GM12878 (cell line): Measurements from ENCODE around the gene AOPEP. TPM values are rescaled to one million over a fixed set of nuclear protein-coding genes. Genes with fewer than 3 reads are reported as not detected.

Experiments used
- ATAC-seq: fragments of 200-7000 bp; cut with Tn5 transposase; 3 replicates; pipeline ENCODE4 v1.9.1; 2020; ENCODE audit warnings: mild to moderate bottlenecking, moderate library complexity
- BruUV-seq: library from RNA; stranded (reverse); fragments of 400-500 nt; replicated peaks from 2 replicates; lab custom pipeline; 2021; lab: Mats Ljungman, UMichigan
- CTCF ChIA-PET: fragments of 300-600 bp; sonication (Branson Sonifier 250); formaldehyde crosslinking; extraction: SDS; loops from one replicate; lab custom pipeline; 2021; ENCODE audit warnings: inconsistent platforms; lab: Yijun Ruan, JAX
- POLR2A ChIA-PET: fragments of 350-600 bp; formaldehyde crosslinking; extraction: SDS; loops from one replicate; lab custom pipeline; 2021; ENCODE audit warnings: inconsistent platforms; lab: Charles Lee
- RAD21 ChIA-PET: fragments of 300-600 bp; sonication (Branson Sonifier 250); formaldehyde crosslinking; loops from one replicate; lab custom pipeline; 2023; ENCODE audit warnings: antibody characterized with exemption; ENCODE audit not compliant: unreplicated experiment; lab: Charles Lee
- SMC1A ChIA-PET: fragments of 300-600 bp; sonication (Branson Sonifier 250); formaldehyde crosslinking; loops from one replicate; lab custom pipeline; 2023; ENCODE audit not compliant: unreplicated experiment, uncharacterized antibody; lab: Charles Lee
- DNase-seq: peaks from one replicate; pipeline ENCODE4 v3.0.0-alpha.2; 2011; ENCODE audit warnings: low read depth, low spot score
- FAIRE-seq: peaks from 3 replicates; lab custom pipeline; 2011; peaks lifted over from hg19 to GRCh38; lab: Jason Lieb, UNC
- H2AFZ ChIP-seq: 2 replicates; pipeline ENCODE4 v1.6.0; 2011; ENCODE audit warnings: low read depth, low read length, control low read depth; ENCODE audit not compliant: control insufficient read depth
- H3K27ac ChIP-seq: 2 replicates; pipeline ENCODE4 v1.5.1; 2011; ENCODE audit warnings: control low read depth; ENCODE audit not compliant: control insufficient read depth, insufficient read depth
- H3K27me3 ChIP-seq, 2 experiments: replicated peaks in 1 of 2; 2 replicates each; pipeline versions ENCODE4 v1.6.0 to v1.6.1; 2011; ENCODE audit warnings: low read length in 1 of 2; ENCODE audit not compliant: control insufficient read depth in 2 of 2, insufficient read depth in 2 of 2
- H3K36me3 ChIP-seq, 2 experiments: 2 replicates each; pipeline ENCODE4 v1.5.1; 2011; ENCODE audit warnings: low read length in 1 of 2; ENCODE audit not compliant: control insufficient read depth in 2 of 2, insufficient read depth in 2 of 2
- H3K4me1 ChIP-seq: 2 replicates; pipeline ENCODE4 v1.6.1; 2011; ENCODE audit warnings: mild to moderate bottlenecking, low read length, moderate library complexity, mixed read lengths; ENCODE audit not compliant: control insufficient read depth, insufficient read depth
- H3K4me2 ChIP-seq: 2 replicates; pipeline ENCODE4 v1.6.0; 2011; ENCODE audit warnings: control low read depth; ENCODE audit not compliant: control insufficient read depth, insufficient read depth
- H3K4me3 ChIP-seq: fragments of 200-600 bp; sonication (generic); 2 replicates; pipeline ENCODE4 v1.5.1; 2016
- H3K79me2 ChIP-seq: 2 replicates; pipeline ENCODE4 v1.6.0; 2011; ENCODE audit warnings: low read length; ENCODE audit not compliant: control insufficient read depth, insufficient read depth
- H3K9ac ChIP-seq: 2 replicates; pipeline ENCODE4 v1.8.0; 2011; ENCODE audit warnings: low read length, control low read depth, mixed read lengths; ENCODE audit not compliant: control insufficient read depth, insufficient read depth
- H3K9me3 ChIP-seq: replicated peaks from 3 replicates; pipeline ENCODE4 v1.5.1; 2011; ENCODE audit warnings: mild to moderate bottlenecking, low read length; ENCODE audit not compliant: control insufficient read depth, insufficient read depth
- H4K20me1 ChIP-seq: 2 replicates; pipeline ENCODE4 v1.6.0; 2011; ENCODE audit not compliant: control insufficient read depth, insufficient read depth
- ATF7 ChIP-seq: fragments of 450-650 bp; IDR thresholded peaks from 2 replicates; pipeline ENCODE4 v1.6.1; 2016; ENCODE audit warnings: low read depth, mild to moderate bottlenecking
- CBFB ChIP-seq: IDR thresholded peaks from 2 replicates; pipeline ENCODE4 v1.6.1; 2016; ENCODE audit warnings: antibody characterized with exemption, low read depth
- CBX3 ChIP-seq: fragments of 200-600 bp; sonication (generic); IDR thresholded peaks from 2 replicates; pipeline ENCODE4 v1.6.1; 2016; ENCODE audit warnings: low read depth, borderline replicate concordance
- POLR2AphosphoS5 ChIP-seq: IDR thresholded peaks from 2 replicates; pipeline ENCODE4 v1.6.1; 2011; ENCODE audit warnings: mild to moderate bottlenecking, low read length, inconsistent platforms
- SKIL ChIP-seq: fragments of 450-650 bp; IDR thresholded peaks from 2 replicates; pipeline ENCODE4 v1.6.1; 2017; ENCODE audit warnings: mild to moderate bottlenecking, low read depth, inconsistent platforms; ENCODE audit not compliant: poor library complexity, severe bottlenecking
- STAT1 ChIP-seq: fragments of 450-650 bp; conservative IDR thresholded peaks from 2 replicates; pipeline ENCODE4 v1.6.1; 2014; ENCODE audit warnings: antibody characterized with exemption, mild to moderate bottlenecking
- TARDBP ChIP-seq: IDR thresholded peaks from 2 replicates; pipeline ENCODE4 v1.6.1; 2016; ENCODE audit warnings: borderline replicate concordance
- USF1 ChIP-seq: IDR thresholded peaks from 2 replicates; pipeline ENCODE4 v1.6.1; 2011; ENCODE audit warnings: borderline replicate concordance, low read depth, mild to moderate bottlenecking, moderate library complexity, mixed read lengths, low read length; ENCODE audit not compliant: insufficient read depth; ENCODE audit errors: extremely low read length
- YY1 ChIP-seq: IDR thresholded peaks from 2 replicates; pipeline ENCODE4 v1.6.1; 2011; ENCODE audit warnings: low read depth, mild to moderate bottlenecking, low read length
- WGBS: methylation state at CpG from one replicate; pipeline ENCODE4 v1.1.6; 2016; ENCODE audit warnings: low lambda C conversion rate; ENCODE audit not compliant: insufficient replicate concordance, insufficient coverage; ENCODE audit errors: missing lambda C conversion rate; 5-methylcytosine and 5-hydroxymethylcytosine counted together
- in situ Hi-C: fragments of 300-500 bp; cut with MboI; formaldehyde crosslinking; loops from 9 replicates; pipeline ENCODE4 v1.14.3; 2018; ENCODE audit warnings: mixed read lengths
- intact Hi-C: fragments of 100-400 bp; cut with micrococcal nuclease; formaldehyde crosslinking; loops from one replicate; pipeline ENCODE4 v1.14.2; 2022; ENCODE audit not compliant: unreplicated experiment
- polyA plus RNA-seq, 11 experiments: library from polyadenylated mRNA; depleted of rRNA in 4 of 11; unstranded in 6 of 11; stranded (reverse) in 5 of 11; fragments of >200 nt; fragmentation: Nextera tagmentation in 4 of 11; fragmentation: Illumina TruSeq in 1 of 11; extraction: Ambion mirVana in 4 of 11; extraction: Trizol in 1 of 11; gene quantifications; 1 replicate in 1 of 11; 2 replicates in 10 of 11; pipeline versions ENCODE4 v1.2.1 to v1.2.3, GENCODE V29; 2011 to 2016; ENCODE audit warnings: inconsistent platforms in 2 of 11, missing spikeins in 2 of 11, low read depth in 1 of 11
- total RNA-seq, 4 experiments: library from RNA; depleted of rRNA in 3 of 4; stranded (reverse); fragments of >200 nt in 3 of 4; fragmentation: Illumina TruSeq in 1 of 4; extraction: Trizol in 1 of 4; gene quantifications; 2 replicates each; pipeline versions ENCODE4 v1.2.1 to v1.2.3, GENCODE V29; 2013 to 2021

The AOPEP gene
- total and polyA plus RNA-seq, 10 of the 15 experiments (the other 5 are each of a cell fraction or from before 2014, with no cell fraction given): 2.3 to 16.9 (median 10.1) TPM

DNA sequence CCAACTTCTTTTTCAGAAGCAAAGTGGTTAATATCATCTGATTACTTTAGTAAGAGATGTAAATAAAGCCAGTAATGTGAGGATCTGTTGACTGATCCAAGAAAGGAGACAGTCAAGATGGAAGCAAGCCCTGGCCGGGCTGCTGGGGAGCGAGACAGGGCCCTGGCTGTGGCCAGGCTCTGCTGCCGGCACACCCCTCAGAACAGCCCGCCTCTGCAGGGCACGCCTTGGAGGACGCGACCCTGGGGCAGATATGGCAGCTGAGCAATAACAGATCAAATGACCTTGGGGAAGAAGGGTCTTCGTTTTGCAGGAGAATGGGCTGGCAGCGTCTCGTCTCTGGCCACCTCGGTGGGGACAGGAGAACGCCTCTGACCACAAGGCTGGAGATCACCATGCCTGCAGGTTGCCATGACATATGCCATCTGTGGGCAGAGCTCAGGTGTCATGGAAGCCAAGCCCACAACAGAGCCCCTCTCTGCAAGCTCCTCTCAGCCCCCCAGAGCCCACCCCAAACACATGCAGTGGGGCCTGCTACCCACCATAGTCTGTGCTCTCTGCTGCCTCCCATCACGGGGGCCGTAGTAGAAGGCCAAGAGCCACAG, 384.5 kb downstream of the AOPEP start (continued):
- TF ChIP-seq POLR2AphosphoS5: no peak
- no peak for TF ChIP-seq USF1
- TF ChIP-seq CBX3: no peak
- no peak for TF ChIP-seq YY1
- TF ChIP-seq, all 136 proteins: peak for 0

DNA sequence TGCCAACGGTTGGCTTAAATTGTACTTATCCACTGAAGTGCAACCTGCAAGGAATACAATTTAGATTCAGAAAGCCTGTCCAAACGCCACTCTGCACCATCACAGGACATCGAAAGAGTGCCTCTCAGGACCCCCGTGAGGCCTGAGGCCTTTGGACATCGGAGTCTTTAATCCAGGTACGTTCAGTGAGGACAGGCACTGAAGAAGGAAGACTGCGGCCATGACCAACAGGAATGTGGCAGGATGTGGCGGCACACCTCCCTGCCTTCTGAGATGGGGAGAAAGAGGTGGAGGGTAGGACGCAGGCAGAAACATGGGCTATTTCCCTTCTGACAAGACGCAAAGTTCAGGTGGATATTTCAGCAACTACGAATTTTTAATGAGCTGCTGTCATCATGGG, 385.2 kb downstream of the AOPEP start:
- no peak overlapping the region for H3K4me2 ChIP-seq
- no peaks in the 10 kb centered on the region for H3K9me3 ChIP-seq
- no peaks in the 10 kb centered on the region; the same call in 1 of the 2 replicates for H4K20me1 ChIP-seq
- no peaks in the 10 kb centered on the region; a peak in 1 of 4 replicates for H3K36me3 ChIP-seq
- no peak overlapping the region for H3K4me3 ChIP-seq
- CTCF ChIA-PET: interaction anchor here (1.7 kb wide), 1 partner anchor 15 kb away, joined by 4 read pairs; no protein-coding TSS in a partner anchor
- POLR2A ChIA-PET: no interaction called here
- RAD21 ChIA-PET: no interaction called here
- ATAC-seq (no peak), FAIRE-seq (no peak), DNase-seq (no peak)
- intact Hi-C loops: no loop called here
- H3K9ac ChIP-seq: no peak overlapping the region
- no peaks in the 10 kb centered on the region for H3K79me2 ChIP-seq
- H3K4me1 ChIP-seq: peaks cover 12% of the 10 kb centered on the region
- in situ Hi-C loops: no loop called here
- H3K27me3 ChIP-seq: no peaks in the 10 kb centered on the region
- BruUV-seq: no TSS peak
- TF ChIP-seq ATF7 (no peak), SKIL (no peak), CBFB (no peak), TARDBP (no peak), STAT1 (no peak)
- H2AFZ ChIP-seq: no peak overlapping the region
- no peak overlapping the region for H3K27ac ChIP-seq
- WGBS: 94% methylated on average over 11 of the region's 11 CpGs
- SMC1A ChIA-PET: no interaction called here
